HCT116 (cell line): ENCODE results near the gene RALGPS1.

Experiments used
- EZH2 ChIP-seq: fragments of 200-600 bp; sonication (generic); IDR thresholded peaks from 2 replicates; pipeline ENCODE4 v1.6.1; 2017; ENCODE audit warnings: antibody characterized with exemption, mixed run types
- POLR2A ChIP-seq: IDR thresholded peaks from 2 replicates; pipeline ENCODE4 v1.7.0; 2011; ENCODE audit warnings: borderline replicate concordance; ENCODE audit not compliant: insufficient read depth, insufficient read length; ENCODE audit errors: extremely low read depth
- TCF7L2 ChIP-seq: IDR thresholded peaks from 2 replicates; pipeline ENCODE4 v1.7.0; 2011; ENCODE audit warnings: borderline replicate concordance, inconsistent platforms; ENCODE audit not compliant: insufficient read depth, insufficient read length; ENCODE audit errors: extremely low read depth
- ZFX ChIP-seq: fragments of 450-650 bp; IDR thresholded peaks from 2 replicates; pipeline ENCODE4 v1.6.1; 2017
- TF ChIP-seq, protein P1 (sequence below), 3 experiments: fragments of 200-600 bp in 1 of 3; sonication (generic) in 1 of 3; IDR thresholded peaks in 2 of 3; conservative IDR thresholded peaks in 1 of 3; 2 replicates each; pipeline ENCODE4 v1.5.1; 2012 to 2017; ENCODE audit warnings: low read depth in 2 of 3, low read length in 2 of 3, antibody characterized with exemption in 1 of 3, borderline replicate concordance in 1 of 3, control low read depth in 1 of 3, mild to moderate bottlenecking in 1 of 3, mixed read lengths in 1 of 3, mixed run types in 1 of 3, moderate library complexity in 1 of 3; ENCODE audit not compliant: insufficient read depth in 1 of 3

DNA sequence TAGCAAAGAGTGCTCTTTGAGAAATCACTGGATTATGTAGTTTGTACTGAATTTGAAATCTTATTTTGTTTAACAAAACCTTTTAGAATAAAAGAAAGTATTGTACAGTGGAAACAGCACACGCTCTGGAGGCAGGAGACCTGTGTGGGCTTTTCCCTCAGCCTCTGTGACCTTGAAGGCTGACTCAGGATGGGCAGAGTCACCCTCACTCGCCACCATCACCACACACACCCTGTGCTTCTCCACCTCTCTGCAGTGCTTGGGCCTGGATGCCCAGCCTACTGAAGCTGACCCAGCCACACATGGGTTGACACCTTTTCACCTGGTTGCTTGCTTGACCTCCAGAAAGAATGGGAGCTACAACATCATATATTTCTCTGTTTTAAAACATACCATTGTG is 188.2 kb downstream of the RALGPS1 start:
- TF ChIP-seq, protein P1, sequence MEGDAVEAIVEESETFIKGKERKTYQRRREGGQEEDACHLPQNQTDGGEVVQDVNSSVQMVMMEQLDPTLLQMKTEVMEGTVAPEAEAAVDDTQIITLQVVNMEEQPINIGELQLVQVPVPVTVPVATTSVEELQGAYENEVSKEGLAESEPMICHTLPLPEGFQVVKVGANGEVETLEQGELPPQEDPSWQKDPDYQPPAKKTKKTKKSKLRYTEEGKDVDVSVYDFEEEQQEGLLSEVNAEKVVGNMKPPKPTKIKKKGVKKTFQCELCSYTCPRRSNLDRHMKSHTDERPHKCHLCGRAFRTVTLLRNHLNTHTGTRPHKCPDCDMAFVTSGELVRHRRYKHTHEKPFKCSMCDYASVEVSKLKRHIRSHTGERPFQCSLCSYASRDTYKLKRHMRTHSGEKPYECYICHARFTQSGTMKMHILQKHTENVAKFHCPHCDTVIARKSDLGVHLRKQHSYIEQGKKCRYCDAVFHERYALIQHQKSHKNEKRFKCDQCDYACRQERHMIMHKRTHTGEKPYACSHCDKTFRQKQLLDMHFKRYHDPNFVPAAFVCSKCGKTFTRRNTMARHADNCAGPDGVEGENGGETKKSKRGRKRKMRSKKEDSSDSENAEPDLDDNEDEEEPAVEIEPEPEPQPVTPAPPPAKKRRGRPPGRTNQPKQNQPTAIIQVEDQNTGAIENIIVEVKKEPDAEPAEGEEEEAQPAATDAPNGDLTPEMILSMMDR (IDR thresholded peaks at IDR 0.05 in 2 of 3, conservative IDR thresholded peaks at IDR 0.05 in 1 of 3; ENCODE audit: borderline replicate concordance in 1 of 3, insufficient read depth in 1 of 3, low read depth in 2 of 3, low read length in 2 of 3), result no peak
- TF ChIP-seq EZH2 (no peak), POLR2A (no peak), ZFX (no peak), TCF7L2 (no peak)
